Esophagus (tissue), 2 donors: ENCODE data around the gene MSI2. TPM values are rescaled to one million over a fixed set of nuclear protein-coding genes. Genes with fewer than 3 reads are reported as not detected.

ENCODE experiments used
- H3K27ac ChIP-seq, 2 donors: one replicate each; pipeline ENCODE4 v1.5.1; 2013; ENCODE audit warnings: low read depth in 2 of 2, mild to moderate bottlenecking in 2 of 2, inconsistent platforms in 1 of 2, low read length in 1 of 2, moderate library complexity in 1 of 2
- H3K27me3 ChIP-seq, 2 donors: one replicate each; pipeline ENCODE4 v1.6.1; 2013; ENCODE audit warnings: low read length in 2 of 2, control low read depth in 1 of 2, mild to moderate bottlenecking in 1 of 2; ENCODE audit not compliant: insufficient read depth in 2 of 2, control insufficient read depth in 1 of 2
- H3K36me3 ChIP-seq, 2 donors: one replicate each; pipeline ENCODE4 v1.6.1; 2013; ENCODE audit warnings: low read length in 1 of 2; ENCODE audit not compliant: control insufficient read depth in 2 of 2, insufficient read depth in 2 of 2
- H3K4me1 ChIP-seq, 2 donors: one replicate each; pipeline ENCODE4 v1.6.1; 2013; ENCODE audit warnings: low read length in 1 of 2; ENCODE audit not compliant: control insufficient read depth in 2 of 2, insufficient read depth in 2 of 2
- H3K4me3 ChIP-seq, 2 donors: one replicate each; pipeline ENCODE4 v1.5.1; 2013; ENCODE audit warnings: low read length in 2 of 2, mild to moderate bottlenecking in 2 of 2, low read depth in 1 of 2, moderate library complexity in 1 of 2
- H3K9me3 ChIP-seq, 2 donors: one replicate each; pipeline ENCODE4 v1.6.1; 2013; ENCODE audit warnings: mild to moderate bottlenecking in 2 of 2, low read depth in 1 of 2, low read length in 1 of 2, moderate library complexity in 1 of 2; ENCODE audit not compliant: control insufficient read depth in 2 of 2, insufficient read depth in 1 of 2
- WGBS, 2 donors: extraction: QIAGEN DNeasy Blood & Tissue Kit; methylation state at CpG; one replicate each; pipeline ENCODE4 v1.1.7; 2013; 5-methylcytosine and 5-hydroxymethylcytosine counted together
- polyA plus RNA-seq, 2 donors: library from polyadenylated mRNA; stranded (reverse); fragments of 200-250 nt; gene quantifications; one replicate each; pipeline ENCODE4 v1.2.3, GENCODE V29; 2013
- donor health status: healthy with polysubstance abuse.
- donor health status: Bipolar disorder and iron deficiency.

MSI2 gene
- polyA plus RNA-seq, 2 donors = 7.8 to 8.2 TPM

- Histone ChIP-seq H3K4me3 (no peak overlapping the region), H3K27ac (peak overlapping the region; percentile 36 to 81)
- WGBS, 2 donors = 65 to 75% methylated on average over 5 of the region's 5 CpGs
Measured at GRCh38 chr17:57605675-57606105, 349.4 kb downstream of the MSI2 start.

DNA sequence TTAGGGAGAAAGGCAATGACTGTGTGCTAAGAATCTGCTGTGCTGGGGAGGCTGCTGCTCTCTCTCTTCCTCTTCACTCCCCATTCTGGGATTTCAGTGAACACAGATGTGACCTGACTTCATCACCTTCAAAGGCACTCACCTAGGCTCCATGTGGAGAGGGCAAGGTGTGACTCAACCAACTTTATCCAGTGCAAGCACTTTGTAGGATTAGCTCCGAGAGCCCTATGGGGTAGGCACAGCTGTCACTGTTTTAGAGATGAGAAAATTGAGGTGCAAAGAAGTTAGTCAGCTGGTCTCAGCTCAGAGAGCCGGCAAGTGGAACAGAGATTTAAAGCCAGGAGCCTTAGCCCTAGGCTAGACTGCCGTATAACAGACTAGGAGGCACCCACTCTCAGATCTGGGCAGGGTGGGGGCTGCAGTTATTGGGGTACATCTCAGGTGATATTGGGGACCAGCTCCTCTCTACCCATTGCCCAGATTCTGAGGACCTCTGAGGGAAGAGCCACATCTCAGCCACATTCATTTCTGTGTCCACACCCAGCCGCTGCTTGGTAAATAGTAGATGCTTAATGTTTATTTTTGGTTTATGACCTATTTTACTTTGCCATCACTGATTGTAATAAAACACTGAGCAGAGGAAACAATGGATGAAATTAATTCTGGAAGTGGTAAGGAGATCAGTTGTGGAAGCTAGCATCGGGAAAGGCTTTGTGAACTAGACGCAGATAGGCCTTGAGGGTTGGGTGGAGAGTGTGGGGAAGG is 350.0 kb downstream of the MSI2 start:
- H3K36me3 ChIP-seq = peaks cover 0 to 1% of the 10 kb centered on the region in 2 donors
- WGBS, 2 donors = 84 to 85% methylated on average over 6 of the region's 6 CpGs
- no peak overlapping the region for H3K4me3 ChIP-seq
- H3K4me1 ChIP-seq = peaks cover 16 to 19% of the 10 kb centered on the region in 2 donors
- no peaks in the 10 kb centered on the region for H3K9me3 ChIP-seq
- no peaks in the 10 kb centered on the region for H3K27me3 ChIP-seq
- H3K27ac ChIP-seq = peak overlapping the region; percentile 36 to 81

More at GRCh38 chr17:57605675-57606105, 349.4 kb downstream of the MSI2 start:
- Histone ChIP-seq H3K27me3 (no peaks in the 10 kb centered on the region), H3K36me3 (peaks cover 0 to 3% of the 10 kb centered on the region in 2 donors), H3K4me1 (peaks cover 16 to 19% of the 10 kb centered on the region in 2 donors), H3K9me3 (no peaks in the 10 kb centered on the region)

GRCh38 chr17:57607553-57608120 is 351.3 kb downstream of the MSI2 start:
- Histone ChIP-seq H3K4me1 (peaks cover 16 to 19% of the 10 kb centered on the region in 2 donors), H3K36me3 (no peaks in the 10 kb centered on the region), H3K27ac (peak overlapping the region; percentile 29 to 85)

DNA sequence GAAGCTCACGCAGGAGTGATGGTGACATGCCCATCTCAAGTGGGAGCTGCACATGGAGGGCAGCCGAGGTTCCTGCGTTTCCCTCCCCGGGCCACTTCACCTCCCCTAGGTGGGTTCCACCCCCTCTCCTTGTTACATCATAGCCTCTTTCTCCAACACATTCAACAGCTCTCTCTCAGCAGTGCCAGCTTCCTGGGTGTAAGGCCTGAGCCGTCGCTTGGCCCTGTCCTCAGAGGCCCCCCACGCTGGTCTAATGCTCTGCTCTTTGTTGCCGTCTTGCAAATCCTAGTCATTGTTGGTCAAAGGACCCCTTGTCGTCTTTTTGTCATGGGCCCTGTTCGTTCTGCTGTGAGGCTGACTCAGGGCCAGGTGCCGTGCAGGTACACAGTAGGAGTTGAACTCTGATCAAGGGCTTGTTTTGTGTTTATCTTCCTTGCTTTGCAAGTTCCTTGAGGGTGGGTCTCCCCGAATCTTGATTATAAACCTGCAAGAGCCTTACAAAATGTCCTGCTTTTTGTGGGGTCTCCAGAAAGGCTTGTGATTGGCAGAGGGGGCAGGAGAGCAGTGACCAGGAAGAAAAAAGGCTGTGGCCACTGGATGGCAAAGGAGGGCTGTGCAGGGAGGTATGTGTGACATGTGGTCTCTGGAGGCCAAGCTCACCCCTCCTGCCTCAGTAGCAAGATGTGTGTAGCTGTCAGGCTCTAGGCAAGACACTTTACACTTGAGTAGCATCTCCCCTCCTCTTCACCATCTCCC is 352.2 kb downstream of the MSI2 start:
- Histone ChIP-seq H3K27me3 (no peaks in the 10 kb centered on the region), H3K4me3 (no peak overlapping the region), H3K27ac (peak overlapping the region; percentile 29 to 85), H3K9me3 (no peaks in the 10 kb centered on the region), H3K36me3 (no peaks in the 10 kb centered on the region), H3K4me1 (peaks cover 16 to 19% of the 10 kb centered on the region in 2 donors)
- WGBS, 2 donors = 94 to 96% methylated on average over 12 of the region's 12 CpGs

More at GRCh38 chr17:57607553-57608120, 351.3 kb downstream of the MSI2 start:
- H3K4me3 ChIP-seq = no peak overlapping the region
- 74 to 83% methylated on average over 12 of the region's 12 CpGs for WGBS, 2 donors
- H3K9me3 ChIP-seq = no peaks in the 10 kb centered on the region
- no peaks in the 10 kb centered on the region for H3K27me3 ChIP-seq

DNA sequence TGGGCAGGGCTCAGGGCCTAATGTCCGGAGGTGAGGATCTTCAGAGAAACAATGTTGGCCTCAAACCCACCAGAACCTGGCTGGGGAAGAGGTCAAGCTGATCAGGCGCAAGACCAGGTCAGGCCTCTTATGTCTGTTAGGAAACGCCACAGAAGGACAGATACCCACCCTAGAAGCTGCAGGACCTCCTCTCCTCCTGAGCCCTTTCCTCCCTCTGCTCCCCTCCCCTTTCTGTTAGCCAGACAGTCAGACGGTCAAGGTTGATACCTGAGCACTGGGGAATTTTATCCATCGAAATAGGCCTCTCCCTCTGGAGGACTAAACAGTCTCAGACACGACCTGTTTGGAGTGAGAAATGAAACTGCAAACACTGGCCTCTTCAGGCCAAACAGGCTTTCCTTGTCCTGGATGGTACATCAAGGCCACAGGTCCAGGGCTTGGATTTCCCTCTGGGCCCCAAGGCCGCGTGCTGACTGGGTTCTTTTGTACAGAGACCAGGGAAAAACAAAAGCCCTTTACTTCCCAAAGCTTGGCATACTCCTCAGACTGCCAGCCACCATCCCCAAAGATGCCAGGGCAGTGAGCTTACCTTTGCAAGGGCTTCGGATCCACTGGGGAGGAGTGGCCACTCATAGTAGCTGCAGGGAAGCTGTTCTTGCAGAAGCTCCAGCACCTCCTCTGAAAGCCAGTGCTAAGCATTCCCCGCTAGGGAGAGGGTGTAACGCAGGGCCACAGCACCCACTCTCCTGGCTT is 353.0 kb downstream of the MSI2 start:
- no peaks in the 10 kb centered on the region for H3K27me3 ChIP-seq
- WGBS, 2 donors = 72 to 82% methylated on average over 11 of the region's 11 CpGs
- no peaks in the 10 kb centered on the region for H3K36me3 ChIP-seq
- H3K4me3 ChIP-seq = no peak overlapping the region
- peak overlapping the region in 1 of 2 donors; percentile 50 for H3K27ac ChIP-seq
- no peaks in the 10 kb centered on the region for H3K9me3 ChIP-seq
- peaks cover 15 to 19% of the 10 kb centered on the region in 2 donors for H3K4me1 ChIP-seq

DNA sequence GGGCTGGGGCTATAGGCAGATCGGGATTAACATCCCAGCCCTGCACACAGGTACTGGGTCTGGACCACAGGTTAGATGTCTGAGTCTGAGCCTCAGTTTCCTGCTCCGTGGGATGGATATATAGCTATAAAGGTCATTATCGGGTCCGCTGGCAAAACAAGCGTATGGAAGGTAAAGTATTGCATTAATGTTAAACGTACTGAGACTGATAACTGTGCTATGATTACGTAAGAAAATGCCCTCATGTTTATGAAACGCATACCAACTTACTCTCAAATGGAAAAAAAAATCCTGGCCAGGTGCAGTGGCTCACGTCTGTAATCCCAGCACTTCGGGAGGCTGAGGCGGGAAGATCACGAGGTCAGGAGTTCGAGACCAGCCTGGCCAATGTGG is 353.6 kb downstream of the MSI2 start:
- peaks cover 14 to 19% of the 10 kb centered on the region in 2 donors for H3K4me1 ChIP-seq
- no peak overlapping the region for H3K27ac ChIP-seq
- no peak overlapping the region for H3K4me3 ChIP-seq
- H3K36me3 ChIP-seq = no peaks in the 10 kb centered on the region
- no peaks in the 10 kb centered on the region for H3K9me3 ChIP-seq
- 82 to 91% methylated on average over 13 of the region's 13 CpGs for WGBS, 2 donors
- H3K27me3 ChIP-seq = no peaks in the 10 kb centered on the region

DNA sequence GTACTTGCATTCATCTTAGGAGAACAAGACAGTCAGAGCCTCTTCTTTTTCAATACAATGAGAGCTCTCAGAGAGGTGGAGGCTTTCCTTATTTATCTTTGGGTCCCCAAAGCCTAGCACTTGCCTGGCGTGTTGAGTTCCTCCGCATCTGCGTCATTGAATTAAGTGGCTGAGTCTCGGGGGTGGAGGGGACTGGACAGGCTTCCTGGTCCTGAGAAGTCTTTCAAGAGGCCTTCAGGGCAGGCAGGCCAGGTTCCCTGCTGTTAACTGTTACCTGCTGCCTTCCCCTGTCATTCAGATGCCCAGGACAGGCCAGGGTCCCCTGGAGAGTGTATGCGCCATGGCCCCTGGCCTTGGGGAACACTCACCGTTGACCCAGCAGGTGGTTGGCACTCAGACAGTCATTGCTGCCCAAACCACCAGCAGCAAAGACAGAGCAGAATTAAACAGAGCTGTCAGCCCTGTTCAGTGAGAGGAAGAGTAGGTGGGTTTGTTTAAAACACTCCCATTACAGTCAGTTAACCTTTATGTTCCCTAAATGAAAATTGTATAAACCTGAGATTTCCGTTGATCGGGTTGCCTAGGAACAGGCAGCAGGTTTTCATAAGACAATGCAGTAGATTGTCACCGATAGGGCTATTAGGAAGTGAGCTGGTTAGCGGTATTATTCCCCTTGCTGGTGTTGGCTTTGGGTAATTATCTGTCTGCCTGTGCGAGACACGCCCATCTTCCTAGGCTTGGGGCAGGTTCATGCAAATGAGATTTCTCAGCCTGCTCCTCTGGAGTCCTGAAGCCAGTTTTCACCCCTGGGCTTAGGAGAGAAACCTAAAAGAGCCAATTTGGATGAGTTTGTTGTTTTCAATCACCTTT is 356.1 kb downstream of the MSI2 start:
- H3K4me1 ChIP-seq = peaks cover 6 to 14% of the 10 kb centered on the region in 2 donors
- no peak overlapping the region for H3K4me3 ChIP-seq
- no peak overlapping the region for H3K27ac ChIP-seq
- H3K9me3 ChIP-seq = no peaks in the 10 kb centered on the region
- H3K27me3 ChIP-seq = no peaks in the 10 kb centered on the region
- peaks cover 3 to 4% of the 10 kb centered on the region in 2 donors for H3K36me3 ChIP-seq
- WGBS, 2 donors = 52% methylated on average over 7 of the region's 12 CpGs

DNA sequence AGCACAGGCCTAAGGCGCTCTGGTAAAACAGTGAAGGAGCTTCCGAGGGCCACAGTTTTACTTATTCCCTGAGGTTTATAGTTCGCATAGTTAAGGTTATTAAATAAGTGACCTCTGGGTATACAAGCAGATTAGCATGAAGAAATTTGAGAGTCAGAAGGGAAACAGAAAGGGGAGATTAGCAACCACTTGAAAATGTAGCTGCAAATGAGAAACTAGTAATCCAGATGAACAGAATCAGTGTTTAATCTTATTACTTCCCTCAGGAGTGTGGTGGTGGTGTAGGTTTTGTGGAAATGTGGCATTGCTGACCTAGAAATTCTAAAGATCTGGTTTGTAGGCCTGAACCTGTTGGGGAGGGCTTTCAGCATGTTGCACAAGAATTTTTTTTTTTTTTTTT is 358.4 kb downstream of the MSI2 start:
- WGBS, 2 donors = 92 to 93% methylated on average over 3 of the region's 3 CpGs
- Histone ChIP-seq H3K9me3 (no peaks in the 10 kb centered on the region), H3K36me3 (peaks cover 4 to 11% of the 10 kb centered on the region in 2 donors), H3K27me3 (no peaks in the 10 kb centered on the region), H3K4me3 (no peak overlapping the region), H3K27ac (no peak overlapping the region), H3K4me1 (peaks cover 0 to under 1% of the 10 kb centered on the region in 2 donors)
